Colon (tissue), 2 donors: ENCODE data around the gene TMEM236.

Source experiments
- FAIRE-seq: peaks from 2 replicates; lab custom pipeline; 2012; peaks lifted over from hg19 to GRCh38; lab: Jason Lieb, UNC
- donor health status: control.
- donor health status: control.

TMEM236 gene

GRCh38 chr10:17831341-17831740, 79.3 kb downstream of the TMEM236 start:
- FAIRE-seq = peak; percentile 10

GRCh38 chr10:17831896-17832295, 79.9 kb downstream of the TMEM236 start:
- FAIRE-seq = no peak

- no peak for FAIRE-seq
Measured at GRCh38 chr10:17833656-17834055, 81.7 kb downstream of the TMEM236 start.

GRCh38 chr10:17835688-17836087, 83.7 kb downstream of the TMEM236 start:
- no peak for FAIRE-seq

GRCh38 chr10:17836942-17837341, 84.9 kb downstream of the TMEM236 start:
- FAIRE-seq = no peak

- FAIRE-seq = no peak
Measured at GRCh38 chr10:17838080-17838648, 86.2 kb downstream of the TMEM236 start.

- FAIRE-seq = no peak
Measured at GRCh38 chr10:17841050-17841449, 89.0 kb downstream of the TMEM236 start.

- no peak for FAIRE-seq
Measured at GRCh38 chr10:17842641-17843040, 90.6 kb downstream of the TMEM236 start.

GRCh38 chr10:17847585-17848296, 95.7 kb downstream of the TMEM236 start:
- no peak for FAIRE-seq

GRCh38 chr10:17848646-17849045, 96.6 kb downstream of the TMEM236 start:
- no peak for FAIRE-seq
